GM18511 (cell line): ENCODE measurements around the gene EQTN.
"Not testable (repeated sequence)": the region's sequence is repeated elsewhere in the genome, so short reads cannot be mapped to it uniquely, and the experiment has no call there.

Experiments
- ATAC-seq: cut with Tn5 transposase; IDR thresholded peaks from one replicate; pipeline ENCODE4 v1.9.1; 2021; ENCODE audit warnings: mild to moderate bottlenecking, moderate library complexity; ENCODE audit not compliant: unreplicated experiment

EQTN gene

GRCh38 chr9:27303219-27303618 is 6.3 kb upstream of the EQTN start:
- ATAC-seq, result no peak

DNA sequence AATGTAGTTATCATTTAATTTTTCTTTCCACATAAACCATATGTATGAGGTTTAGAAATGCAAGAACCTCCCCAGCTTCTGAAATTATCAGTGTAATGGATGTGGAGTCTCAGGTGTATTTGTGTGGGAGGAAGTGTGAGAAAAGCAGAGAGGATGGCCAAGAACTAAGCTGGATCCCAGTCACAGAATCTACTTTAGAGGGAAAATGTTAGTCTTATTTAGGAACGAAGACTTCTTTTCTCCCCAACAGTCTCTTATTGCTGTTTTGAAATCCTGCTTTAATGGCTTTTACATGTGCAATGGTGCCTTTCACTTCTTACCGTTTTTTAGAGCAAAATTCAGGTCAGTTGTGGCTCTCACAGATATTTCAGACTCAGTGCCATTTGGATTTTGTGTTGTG is 3.0 kb downstream of the EQTN start:
- no peak for ATAC-seq

- ATAC-seq, result no peak
These were observed 4.1 kb downstream of the EQTN start for GRCh38 chr9:27292659-27293405.

DNA sequence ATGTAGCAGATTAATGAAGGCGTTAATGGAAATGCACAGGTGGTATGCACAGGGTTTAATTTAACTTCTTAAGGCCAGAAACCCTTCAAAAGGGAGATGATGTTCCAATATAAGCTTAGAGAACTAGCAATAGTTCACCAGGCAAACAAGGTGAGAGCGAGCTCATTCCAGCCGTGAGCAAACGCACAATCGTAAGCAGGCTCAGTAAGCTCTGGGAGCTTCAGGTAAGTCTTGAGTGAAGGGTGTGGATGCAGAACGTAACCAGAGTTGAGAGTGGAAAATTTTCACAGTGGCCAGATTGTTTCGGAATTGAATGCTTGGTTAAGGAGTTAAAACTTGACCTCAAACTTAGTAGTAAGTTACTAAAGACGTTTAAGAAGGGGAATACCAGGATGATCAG is 5.7 kb downstream of the EQTN start:
- no peak for ATAC-seq

DNA sequence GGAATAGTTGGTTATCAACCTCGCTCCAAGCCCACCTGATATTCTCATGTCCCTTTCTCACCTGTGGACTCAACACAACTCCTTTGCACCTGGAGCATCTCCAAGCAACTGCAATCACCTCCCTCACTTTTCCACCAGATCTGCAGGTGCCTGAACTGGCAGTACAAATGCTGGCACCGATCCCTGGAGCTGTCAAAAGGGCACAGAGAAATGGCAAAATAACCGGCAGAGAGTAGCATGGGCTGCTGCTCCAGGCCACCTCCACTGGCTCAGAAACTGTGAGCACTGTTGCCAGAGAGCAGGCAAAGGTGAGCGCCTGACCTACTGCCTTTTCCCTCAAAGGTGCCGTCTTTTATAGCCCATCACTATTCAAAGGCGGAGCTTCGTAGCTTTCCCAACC is 14.7 kb downstream of the EQTN start:
- no peak for ATAC-seq

GRCh38 chr9:27280860-27281259 is 16.1 kb downstream of the EQTN start:
- no peak for ATAC-seq

- ATAC-seq, result no peak
These were observed 16.7 kb downstream of the EQTN start for GRCh38 chr9:27280249-27280648.

DNA sequence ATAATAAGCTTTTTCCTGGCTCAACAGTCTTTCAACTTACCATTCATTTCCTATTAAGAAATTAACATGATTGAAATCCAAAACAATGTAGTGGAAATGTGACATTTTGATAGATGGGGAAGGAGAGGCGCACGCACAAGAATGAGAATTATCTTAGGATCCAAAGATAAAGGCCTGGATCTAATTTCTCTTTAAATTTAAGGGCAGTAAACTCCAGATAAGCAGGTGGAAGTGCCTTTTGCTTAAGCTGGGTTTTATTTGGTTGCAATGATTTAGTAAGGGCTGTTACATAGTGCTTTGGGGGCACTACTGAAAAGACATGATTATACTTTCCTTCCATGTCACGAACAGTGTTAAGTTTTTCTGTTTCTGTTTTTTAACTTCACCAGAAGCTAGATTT is 17.3 kb downstream of the EQTN start:
- ATAC-seq, result no peak

DNA sequence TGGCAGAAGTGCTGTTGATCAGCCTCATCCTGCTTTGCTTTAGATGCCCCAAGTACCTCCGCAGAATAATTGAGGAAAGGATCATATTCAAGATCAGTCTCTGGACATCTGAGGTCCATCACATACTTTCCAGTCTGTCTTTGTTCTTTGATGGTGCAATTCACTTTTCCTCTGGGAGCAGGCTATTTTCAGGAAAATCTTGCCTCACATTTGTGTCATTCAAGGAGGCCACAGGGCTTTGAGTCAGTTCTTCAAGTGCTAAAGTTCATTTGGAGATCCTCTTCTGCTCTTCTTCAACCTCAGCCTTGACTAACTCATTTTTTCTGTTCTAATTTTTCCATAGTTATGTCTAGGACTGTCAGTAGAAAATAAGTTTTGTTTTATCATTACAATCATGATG is 18.6 kb downstream of the EQTN start:
- no peak for ATAC-seq

GRCh38 chr9:27276193-27277030 is 20.5 kb downstream of the EQTN start:
- peak; percentile 68 for ATAC-seq

DNA sequence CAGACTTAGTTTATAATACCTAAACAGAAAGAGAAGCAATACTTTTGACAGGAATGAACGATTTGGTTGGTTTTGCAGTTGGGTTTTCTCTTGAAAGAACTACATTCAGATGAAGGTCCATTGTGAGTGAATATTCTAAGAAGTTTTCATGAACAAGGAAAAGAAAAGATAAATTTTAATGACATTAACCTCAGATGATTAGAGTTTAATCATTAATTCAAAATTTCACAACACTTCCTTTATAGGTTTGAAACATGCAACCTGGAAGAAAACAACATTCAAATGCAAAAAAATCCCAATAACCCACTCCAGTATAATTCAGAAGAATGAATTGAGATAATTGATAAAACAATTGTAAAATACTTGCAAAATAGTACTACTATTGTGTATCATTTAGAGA is 23.8 kb downstream of the EQTN start:
- ATAC-seq, result no peak

DNA sequence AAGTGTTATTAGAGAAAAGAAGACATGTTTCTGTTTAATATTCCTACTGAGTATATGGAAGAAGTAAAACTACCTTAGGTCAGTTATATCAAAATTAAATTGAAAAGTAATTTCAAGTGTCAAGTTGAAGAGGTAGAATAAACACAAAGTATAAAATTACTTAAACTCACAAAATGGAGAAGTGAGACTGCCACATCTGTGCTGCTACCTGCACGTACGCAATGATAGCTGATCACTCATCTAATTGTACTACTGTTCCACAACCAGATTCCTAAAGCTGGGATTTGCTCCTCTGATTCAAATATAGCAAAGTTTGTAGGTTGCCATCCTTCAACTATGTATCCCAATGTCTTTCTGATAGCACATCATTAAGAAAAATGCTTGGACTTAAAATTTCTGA is 24.8 kb downstream of the EQTN start:
- ATAC-seq, result peak; percentile 50

GRCh38 chr9:27261517-27262211 is 35.3 kb downstream of the EQTN start:
- no peak for ATAC-seq

DNA sequence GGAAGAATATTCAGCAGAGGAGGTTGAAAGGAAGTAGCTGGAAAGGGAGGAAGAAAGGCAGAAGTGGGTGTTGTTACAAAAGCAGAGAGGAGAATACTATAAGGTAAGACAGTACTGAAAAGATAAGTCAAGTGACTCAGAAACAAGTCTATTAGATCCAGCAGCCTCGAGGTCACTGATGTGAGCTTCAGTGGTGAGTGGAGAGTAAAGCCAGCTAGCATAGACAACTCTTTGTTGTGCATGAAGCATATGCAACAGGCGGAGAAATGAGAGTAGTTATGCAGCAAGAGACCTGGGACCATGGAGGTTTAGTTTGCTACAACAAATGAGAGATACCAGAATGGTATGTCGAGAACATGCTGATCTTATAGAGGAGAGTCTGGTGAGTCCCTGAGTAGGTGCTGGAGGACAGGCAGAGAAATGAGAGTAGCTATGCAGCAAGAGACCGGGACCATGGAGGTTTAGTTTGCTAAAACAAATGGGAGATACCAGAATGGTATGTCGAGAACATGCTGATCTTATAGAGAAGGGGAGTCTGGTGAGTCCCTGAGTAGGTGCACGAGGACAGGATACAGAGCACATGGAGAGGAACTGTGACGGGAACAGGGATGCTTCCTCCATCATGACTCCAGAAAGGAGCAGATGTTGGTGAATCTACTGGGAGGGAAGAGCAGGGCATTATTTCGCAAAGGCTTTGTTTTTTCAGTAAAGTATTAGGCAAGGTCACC is 36.0 kb downstream of the EQTN start:
- ATAC-seq, result no peak

GRCh38 chr9:27258662-27259061 is 38.3 kb downstream of the EQTN start:
- no peak for ATAC-seq

- no peak for ATAC-seq
These were observed 48.2 kb downstream of the EQTN start for GRCh38 chr9:27248702-27249101.

GRCh38 chr9:27247756-27248155 is 49.2 kb downstream of the EQTN start:
- ATAC-seq, result peak; percentile 94

DNA sequence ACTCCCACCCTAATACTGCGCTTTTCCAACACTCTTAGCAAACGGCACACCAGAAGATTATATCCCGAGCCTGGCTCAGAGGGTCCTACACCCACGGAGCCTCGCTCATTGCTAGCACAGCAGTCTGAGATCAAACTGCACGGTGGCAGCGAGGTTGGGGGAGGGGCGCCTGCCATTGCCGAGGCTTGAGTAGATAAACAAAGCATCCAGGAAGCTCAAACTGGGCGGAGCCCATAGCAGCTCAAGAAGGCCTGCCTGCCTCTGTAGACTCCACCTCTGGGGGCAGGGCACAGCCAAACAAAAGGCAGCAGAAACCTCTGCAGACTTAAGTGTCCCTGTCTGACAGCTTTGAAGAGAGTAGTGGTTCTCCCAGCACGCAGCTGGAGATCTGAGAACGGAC is 57.3 kb downstream of the EQTN start:
- not testable (repeated sequence) for ATAC-seq
